Anterior cingulate cortex (tissue), 58 donors: ENCODE data around the gene AAMP.
"Not testable (repeated sequence)": the region's sequence is repeated elsewhere in the genome, so short reads cannot be mapped to it uniquely, and the experiment has no call there.

Experiments
- DNase-seq, 58 donors: peaks; one replicate each; lab custom pipeline; 2025; lab: John Stamatoyannopoulos, UW

Gene AAMP

GRCh38 chr2:218277921-218278320 lies 8.0 kb upstream of the AAMP start:
- no peak for DNase-seq

- DNase-seq: no peak
Measured at GRCh38 chr2:218276986-218277755, 7.2 kb upstream of the AAMP start.

GRCh38 chr2:218275371-218276072 lies 5.6 kb upstream of the AAMP start:
- no peak for DNase-seq

GRCh38 chr2:218274586-218274985 lies 4.6 kb upstream of the AAMP start:
- DNase-seq: no peak

- no peak for DNase-seq
Measured at GRCh38 chr2:218273908-218274249, 3.9 kb upstream of the AAMP start.

- DNase-seq: not testable (repeated sequence)
Measured at GRCh38 chr2:218273214-218273907, 3.4 kb upstream of the AAMP start.

GRCh38 chr2:218272531-218273212 lies 2.7 kb upstream of the AAMP start:
- peak in 55 of 58 donors; percentile 36 to 87 (median 70) for DNase-seq

- no peak for DNase-seq
Measured at GRCh38 chr2:218271865-218272530, 2.1 kb upstream of the AAMP start.

GRCh38 chr2:218271487-218271797 lies 1.5 kb upstream of the AAMP start:
- no peak for DNase-seq

GRCh38 chr2:218270721-218271486 lies 967 bp upstream of the AAMP start:
- peak in 3 of 58 donors; percentile 12 to 72 (median 54) for DNase-seq

- no peak for DNase-seq
Measured at GRCh38 chr2:218267259-218267658, 2.7 kb downstream of the AAMP start.

- no peak for DNase-seq
Measured at GRCh38 chr2:218266316-218266979, 3.5 kb downstream of the AAMP start.

- no peak for DNase-seq
Measured at GRCh38 chr2:218265626-218266025, 4.3 kb downstream of the AAMP start.

GRCh38 chr2:218264773-218265561 lies 5.0 kb downstream of the AAMP start:
- no peak for DNase-seq

- DNase-seq: no peak
Measured at GRCh38 chr2:218263817-218264641, 5.9 kb downstream of the AAMP start.

- DNase-seq: no peak
Measured at GRCh38 chr2:218262631-218263586, 7.0 kb downstream of the AAMP start.
